Measurements from ENCODE around the gene CLRN1.

- TF ChIP-seq CTCF (IDR thresholded peaks at IDR 0.05) (no peak), POLR2A (IDR thresholded peaks at IDR 0.05) (no peak)
Observed at GRCh38 chr3:150878290-150878689, 94.2 kb downstream of the CLRN1 start.

Data from vagina (tissue), 2 donors.